ENCODE results near the gene HCN4.
"Not testable (repeated sequence)": the region's sequence is repeated elsewhere in the genome, so short reads cannot be mapped to it uniquely, and the experiment has no call there.

Gene HCN4

GRCh38 chr15:73313861-73314260 lies 54.9 kb downstream of the HCN4 start:
- H3K27me3 ChIP-seq (ENCODE audit: control insufficient read depth, insufficient read depth, low read length) = no peaks in the 10 kb centered on the region
- no peaks in the 10 kb centered on the region for H3K4me1 ChIP-seq (ENCODE audit: control insufficient read depth, insufficient read depth, low read length)
- no peak overlapping the region for H3K9ac ChIP-seq (ENCODE audit: low read depth, low read length)
- no peak overlapping the region for H3K4me3 ChIP-seq (ENCODE audit: low read depth, low read length)
- H3K9me3 ChIP-seq (ENCODE audit: control insufficient read depth, insufficient read depth, low read length) = no peaks in the 10 kb centered on the region
- H3K36me3 ChIP-seq (ENCODE audit: control insufficient read depth, insufficient read depth, low read length) = no peaks in the 10 kb centered on the region
- no peak overlapping the region for H3K27ac ChIP-seq (ENCODE audit: low read depth, low read length)

GRCh38 chr15:73308305-73308704 lies 60.5 kb downstream of the HCN4 start:
- Histone ChIP-seq H3K9me3 (ENCODE audit: control insufficient read depth, insufficient read depth, low read length) (no peaks in the 10 kb centered on the region), H3K36me3 (ENCODE audit: control insufficient read depth, insufficient read depth, low read length) (peaks cover 11% of the 10 kb centered on the region), H3K4me1 (ENCODE audit: control insufficient read depth, insufficient read depth, low read length) (no peaks in the 10 kb centered on the region), H3K27ac (ENCODE audit: low read depth, low read length) (no peak overlapping the region), H3K9ac (ENCODE audit: low read depth, low read length) (no peak overlapping the region), H3K27me3 (ENCODE audit: control insufficient read depth, insufficient read depth, low read length) (no peaks in the 10 kb centered on the region), H3K4me3 (ENCODE audit: low read depth, low read length) (no peak overlapping the region)

DNA sequence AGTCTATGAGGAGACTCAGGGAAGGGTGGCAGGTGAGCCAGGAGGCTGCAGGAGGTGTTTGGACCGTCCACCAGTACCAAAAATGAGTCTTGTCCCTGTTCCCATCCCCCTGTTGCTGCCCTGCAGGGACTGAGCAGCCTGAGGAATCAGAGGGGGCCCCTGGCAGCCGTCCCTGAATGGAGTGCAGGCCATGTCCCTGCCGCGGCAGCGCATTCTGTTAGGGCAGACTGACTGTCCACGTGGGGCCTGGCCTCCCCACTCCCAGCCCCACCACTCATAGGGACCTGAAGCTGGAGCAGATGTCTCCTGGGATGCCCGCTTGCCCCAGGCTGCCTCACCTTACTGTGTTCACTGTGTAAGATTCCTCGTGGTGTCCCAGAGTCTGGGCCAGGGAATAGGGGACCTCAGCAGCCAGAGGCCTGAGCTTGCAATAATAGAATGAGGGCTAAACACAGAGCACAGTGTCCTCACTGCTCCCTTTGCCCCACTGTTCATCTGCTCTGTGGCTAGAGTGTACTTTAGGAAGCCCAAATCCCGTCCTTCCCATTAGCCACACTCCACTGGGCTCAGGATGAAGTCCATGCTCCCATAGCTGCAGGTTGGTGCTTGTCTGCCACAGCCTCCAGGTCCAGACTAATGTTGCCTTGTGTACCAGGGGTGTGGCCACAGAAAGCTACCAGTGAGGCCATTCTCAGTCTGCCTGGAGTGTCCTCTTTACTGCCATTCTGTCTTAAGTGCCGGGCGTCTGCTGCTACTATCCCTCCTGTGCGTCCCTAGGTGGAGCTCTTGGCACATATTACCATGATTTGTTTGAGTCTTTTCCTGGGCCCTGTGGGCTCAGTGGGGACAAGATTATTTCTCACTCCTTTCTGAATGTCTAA lies 63.2 kb downstream of the HCN4 start:
- no peaks in the 10 kb centered on the region for H3K9me3 ChIP-seq (ENCODE audit: control insufficient read depth, insufficient read depth, low read length)
- H3K27ac ChIP-seq (ENCODE audit: low read depth, low read length) = no peak overlapping the region
- no peaks in the 10 kb centered on the region for H3K27me3 ChIP-seq (ENCODE audit: control insufficient read depth, insufficient read depth, low read length)
- no peaks in the 10 kb centered on the region for H3K4me1 ChIP-seq (ENCODE audit: control insufficient read depth, insufficient read depth, low read length)
- no peak overlapping the region for H3K9ac ChIP-seq (ENCODE audit: low read depth, low read length)
- no peak overlapping the region for H3K4me3 ChIP-seq (ENCODE audit: low read depth, low read length)
- peaks cover 35% of the 10 kb centered on the region for H3K36me3 ChIP-seq (ENCODE audit: control insufficient read depth, insufficient read depth, low read length)

DNA sequence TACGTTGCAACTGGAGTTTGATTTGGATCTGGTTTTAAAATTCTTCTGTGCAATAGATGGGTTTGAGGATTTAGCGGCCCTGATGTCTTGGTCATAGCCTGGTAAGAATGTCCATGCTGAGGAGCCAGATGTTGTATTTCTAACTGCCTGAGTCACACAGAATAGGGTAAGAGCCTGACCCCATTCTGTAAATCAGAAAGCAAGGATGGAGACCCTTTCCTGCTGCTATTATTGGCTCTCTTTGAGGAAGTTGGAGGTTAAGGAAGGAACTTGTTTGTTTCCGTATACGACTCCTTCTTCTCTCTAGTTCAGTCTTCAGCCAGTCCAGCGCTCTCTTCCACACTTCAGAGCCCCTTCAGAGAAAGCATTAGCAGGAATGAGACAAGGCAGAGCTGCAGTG lies 65.1 kb downstream of the HCN4 start:
- Histone ChIP-seq H3K4me1 (ENCODE audit: control insufficient read depth, insufficient read depth, low read length) (no peaks in the 10 kb centered on the region), H3K27me3 (ENCODE audit: control insufficient read depth, insufficient read depth, low read length) (no peaks in the 10 kb centered on the region), H3K4me3 (ENCODE audit: low read depth, low read length) (no peak overlapping the region), H3K27ac (ENCODE audit: low read depth, low read length) (no peak overlapping the region), H3K9ac (ENCODE audit: low read depth, low read length) (no peak overlapping the region), H3K9me3 (ENCODE audit: control insufficient read depth, insufficient read depth, low read length) (no peaks in the 10 kb centered on the region), H3K36me3 (ENCODE audit: control insufficient read depth, insufficient read depth, low read length) (peaks cover 47% of the 10 kb centered on the region)

GRCh38 chr15:73300286-73300685 lies 68.5 kb downstream of the HCN4 start:
- H3K27me3 ChIP-seq (ENCODE audit: control insufficient read depth, insufficient read depth, low read length); H3K9me3 ChIP-seq (ENCODE audit: control insufficient read depth, insufficient read depth, low read length); H3K9ac ChIP-seq (ENCODE audit: low read depth, low read length); H3K4me1 ChIP-seq (ENCODE audit: control insufficient read depth, insufficient read depth, low read length); H3K4me3 ChIP-seq (ENCODE audit: low read depth, low read length); H3K27ac ChIP-seq (ENCODE audit: low read depth, low read length): not testable (repeated sequence)
- peaks cover 57% of the 10 kb centered on the region for H3K36me3 ChIP-seq (ENCODE audit: control insufficient read depth, insufficient read depth, low read length)

DNA sequence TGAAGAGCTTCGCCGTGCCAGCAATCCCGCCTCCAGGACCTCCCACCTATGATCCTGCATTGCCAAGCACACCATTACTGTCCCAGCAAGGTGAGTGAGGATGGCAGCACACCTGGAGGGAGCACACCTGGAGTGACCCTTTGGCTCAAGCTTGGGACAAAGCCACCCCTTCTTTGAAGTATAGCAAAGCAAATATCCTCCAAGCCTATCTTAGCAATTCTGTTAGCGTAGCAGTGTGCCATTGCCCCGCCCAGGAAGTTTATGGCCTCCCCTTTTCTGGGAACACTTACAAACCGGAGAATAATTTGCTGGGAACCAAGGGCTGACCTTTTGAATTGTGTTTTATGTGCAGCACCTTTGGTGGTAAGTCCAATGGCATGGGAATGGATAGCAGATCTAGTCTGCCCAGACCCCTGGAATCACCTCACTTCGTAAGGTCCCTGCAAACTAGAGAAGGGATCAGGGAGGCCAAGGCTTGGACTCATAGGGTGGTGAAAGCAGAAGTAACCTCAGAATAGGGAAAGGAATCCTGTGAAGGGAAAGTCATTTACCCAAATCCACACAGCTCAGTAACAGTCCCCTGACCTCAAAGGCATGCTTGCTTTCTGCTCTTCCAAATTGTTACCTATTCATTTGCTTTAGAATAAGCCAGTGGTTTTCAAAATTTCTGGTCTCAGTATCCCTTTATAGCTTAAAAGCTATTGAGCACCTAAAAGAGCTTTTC lies 70.1 kb downstream of the HCN4 start:
- Histone ChIP-seq H3K4me1 (ENCODE audit: control insufficient read depth, insufficient read depth, low read length) (no peaks in the 10 kb centered on the region), H3K36me3 (ENCODE audit: control insufficient read depth, insufficient read depth, low read length) (peaks cover 59% of the 10 kb centered on the region), H3K4me3 (ENCODE audit: low read depth, low read length) (no peak overlapping the region), H3K27ac (ENCODE audit: low read depth, low read length) (no peak overlapping the region), H3K9me3 (ENCODE audit: control insufficient read depth, insufficient read depth, low read length) (no peaks in the 10 kb centered on the region), H3K27me3 (ENCODE audit: control insufficient read depth, insufficient read depth, low read length) (no peaks in the 10 kb centered on the region), H3K9ac (ENCODE audit: low read depth, low read length) (no peak overlapping the region)

- H3K36me3 ChIP-seq (ENCODE audit: control insufficient read depth, insufficient read depth, low read length) = peaks cover 50% of the 10 kb centered on the region
These were observed 72.0 kb downstream of the HCN4 start for GRCh38 chr15:73296609-73297353.

GRCh38 chr15:73295630-73296286 lies 73.0 kb downstream of the HCN4 start:
- H3K36me3 ChIP-seq (ENCODE audit: control insufficient read depth, insufficient read depth, low read length) = peaks cover 42% of the 10 kb centered on the region
- H3K4me3 ChIP-seq (ENCODE audit: low read depth, low read length) = no peak overlapping the region
- H3K9me3 ChIP-seq (ENCODE audit: control insufficient read depth, insufficient read depth, low read length) = no peaks in the 10 kb centered on the region
- H3K4me1 ChIP-seq (ENCODE audit: control insufficient read depth, insufficient read depth, low read length) = no peaks in the 10 kb centered on the region
- H3K27me3 ChIP-seq (ENCODE audit: control insufficient read depth, insufficient read depth, low read length) = no peaks in the 10 kb centered on the region
- no peak overlapping the region for H3K9ac ChIP-seq (ENCODE audit: low read depth, low read length)
- H3K27ac ChIP-seq (ENCODE audit: low read depth, low read length) = no peak overlapping the region

More at GRCh38 chr15:73296609-73297353, 72.0 kb downstream of the HCN4 start:
- H3K4me1 ChIP-seq (ENCODE audit: control insufficient read depth, insufficient read depth, low read length) = no peaks in the 10 kb centered on the region
- H3K27me3 ChIP-seq (ENCODE audit: control insufficient read depth, insufficient read depth, low read length) = no peaks in the 10 kb centered on the region
- no peaks in the 10 kb centered on the region for H3K9me3 ChIP-seq (ENCODE audit: control insufficient read depth, insufficient read depth, low read length)
- no peak overlapping the region for H3K9ac ChIP-seq (ENCODE audit: low read depth, low read length)
- H3K4me3 ChIP-seq (ENCODE audit: low read depth, low read length) = no peak overlapping the region
- no peak overlapping the region for H3K27ac ChIP-seq (ENCODE audit: low read depth, low read length)

GRCh38 chr15:73293773-73294172 lies 75.0 kb downstream of the HCN4 start:
- Histone ChIP-seq H3K27me3 (ENCODE audit: control insufficient read depth, insufficient read depth, low read length) (no peaks in the 10 kb centered on the region), H3K9me3 (ENCODE audit: control insufficient read depth, insufficient read depth, low read length) (no peaks in the 10 kb centered on the region), H3K36me3 (ENCODE audit: control insufficient read depth, insufficient read depth, low read length) (peaks cover 41% of the 10 kb centered on the region), H3K4me3 (ENCODE audit: low read depth, low read length) (no peak overlapping the region), H3K4me1 (ENCODE audit: control insufficient read depth, insufficient read depth, low read length) (no peaks in the 10 kb centered on the region), H3K9ac (ENCODE audit: low read depth, low read length) (no peak overlapping the region), H3K27ac (ENCODE audit: low read depth, low read length) (no peak overlapping the region)

- Histone ChIP-seq H3K9ac (ENCODE audit: low read depth, low read length) (no peak overlapping the region), H3K36me3 (ENCODE audit: control insufficient read depth, insufficient read depth, low read length) (peaks cover 53% of the 10 kb centered on the region), H3K9me3 (ENCODE audit: control insufficient read depth, insufficient read depth, low read length) (no peaks in the 10 kb centered on the region), H3K4me3 (ENCODE audit: low read depth, low read length) (no peak overlapping the region), H3K4me1 (ENCODE audit: control insufficient read depth, insufficient read depth, low read length) (no peaks in the 10 kb centered on the region), H3K27me3 (ENCODE audit: control insufficient read depth, insufficient read depth, low read length) (no peaks in the 10 kb centered on the region), H3K27ac (ENCODE audit: low read depth, low read length) (no peak overlapping the region)
These were observed 77.3 kb downstream of the HCN4 start for GRCh38 chr15:73291441-73291840.

Measured in HUES48 (cell line).